ENCODE results near the gene CCDC82.

The CCDC82 gene

DNA sequence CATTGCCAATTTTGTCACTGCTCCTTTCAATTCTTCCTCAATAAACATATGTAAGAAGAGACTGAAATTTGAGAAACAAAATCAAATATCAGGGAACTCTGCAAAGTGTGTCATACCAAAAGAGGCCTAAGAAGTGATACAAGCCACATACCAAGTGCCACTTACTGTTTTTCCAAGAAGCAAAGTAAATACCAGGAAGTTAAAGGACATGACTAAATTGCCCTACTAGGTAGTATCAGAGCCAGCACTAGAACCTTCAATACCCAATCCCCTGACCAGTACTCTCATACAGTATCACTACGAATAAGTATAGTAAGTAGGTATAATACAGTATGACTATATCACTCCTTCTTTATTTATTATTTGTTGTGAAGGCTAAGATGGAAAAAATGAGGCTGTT, 60.3 kb downstream of the CCDC82 start:
- DNase-seq (ENCODE audit: low read depth in 3 of 3), result no peak

DNA sequence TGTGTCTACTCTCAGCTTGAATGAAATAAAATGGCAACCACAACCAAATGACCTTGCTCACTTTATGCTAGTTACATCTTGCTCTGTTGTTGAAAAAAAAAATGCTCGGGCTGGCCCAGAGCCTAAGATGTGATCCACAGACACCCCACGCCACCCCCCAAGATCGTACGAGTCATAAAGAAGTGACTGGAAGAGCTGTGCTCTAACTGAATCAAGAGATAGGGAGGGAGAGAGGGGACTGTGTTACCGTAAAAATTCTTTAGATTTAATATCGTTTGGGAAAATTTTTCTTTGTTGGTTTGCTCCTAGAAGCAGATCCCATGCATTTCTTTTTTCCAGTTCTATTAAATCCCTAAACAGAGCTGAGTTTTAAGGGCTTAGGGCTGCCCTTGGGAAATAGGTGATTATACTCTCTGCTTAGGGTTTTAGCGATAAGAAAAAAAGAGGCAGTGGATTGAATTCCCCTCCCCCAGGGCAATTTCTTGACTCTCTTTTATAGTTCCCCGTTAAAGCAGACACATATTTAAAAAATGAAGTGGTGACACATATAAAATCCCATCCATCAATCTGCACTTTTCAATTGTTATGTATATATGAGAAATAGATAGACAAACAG, 61.2 kb downstream of the CCDC82 start:
- DNase-seq (ENCODE audit: low read depth in 3 of 3), result no peak

DNA sequence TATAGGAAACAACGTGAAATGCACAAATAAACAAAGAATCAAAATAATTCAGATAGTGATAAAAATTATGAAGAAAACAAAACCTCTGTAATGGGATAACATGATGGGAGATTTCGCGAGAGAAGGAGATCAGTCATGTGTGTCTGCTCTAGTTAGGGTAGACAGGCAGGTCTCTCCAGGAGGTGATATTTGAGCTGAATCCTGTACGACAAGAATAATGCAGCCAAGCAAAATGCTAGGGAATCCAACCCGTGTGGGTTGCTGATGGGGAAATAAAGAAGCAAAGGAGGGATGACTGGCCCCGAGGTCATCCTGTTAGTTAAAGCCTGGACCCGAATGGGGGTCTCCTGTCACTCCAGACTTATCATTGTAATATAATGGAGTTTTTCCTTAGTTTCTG, 62.8 kb downstream of the CCDC82 start:
- DNase-seq (ENCODE audit: low read depth in 3 of 3), result no peak

DNA sequence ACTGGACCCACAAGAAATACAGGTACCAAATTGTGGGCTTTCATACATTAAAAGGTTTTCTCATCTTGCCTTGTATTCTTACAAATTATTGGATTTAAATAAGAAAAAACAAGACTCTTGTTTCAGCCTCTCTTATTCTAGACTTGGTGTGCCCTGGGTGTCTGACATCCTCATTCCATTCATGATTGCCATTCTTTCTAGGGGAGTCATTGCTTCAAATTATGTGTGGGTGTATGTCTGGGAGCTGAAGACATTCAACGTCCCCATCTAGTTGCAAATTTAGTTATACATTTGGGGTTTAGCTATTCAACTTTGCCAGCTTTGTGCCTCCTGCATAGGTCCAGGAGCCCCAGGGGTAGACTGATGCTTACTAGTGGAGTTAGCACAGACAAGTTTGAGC, 64.8 kb downstream of the CCDC82 start:
- DNase-seq (ENCODE audit: low read depth in 3 of 3), result no peak

DNA sequence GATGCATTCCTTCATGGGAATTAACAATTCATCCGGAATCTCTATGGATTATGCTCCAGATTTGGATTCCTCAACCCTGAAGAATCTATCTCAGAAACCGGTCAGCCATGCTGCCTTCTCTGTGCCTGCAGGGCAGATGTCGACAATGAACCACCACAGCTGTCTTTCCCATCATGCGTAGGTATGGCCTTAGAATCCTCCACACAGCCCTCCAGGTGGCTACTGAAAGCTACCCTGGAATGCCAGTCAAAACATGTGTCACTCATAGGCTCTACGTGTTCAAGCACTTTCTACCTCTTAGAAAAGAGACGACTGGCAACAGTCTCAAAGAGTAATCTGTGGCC, 66.1 kb downstream of the CCDC82 start:
- DNase-seq (ENCODE audit: low read depth in 3 of 3), result no peak

DNA sequence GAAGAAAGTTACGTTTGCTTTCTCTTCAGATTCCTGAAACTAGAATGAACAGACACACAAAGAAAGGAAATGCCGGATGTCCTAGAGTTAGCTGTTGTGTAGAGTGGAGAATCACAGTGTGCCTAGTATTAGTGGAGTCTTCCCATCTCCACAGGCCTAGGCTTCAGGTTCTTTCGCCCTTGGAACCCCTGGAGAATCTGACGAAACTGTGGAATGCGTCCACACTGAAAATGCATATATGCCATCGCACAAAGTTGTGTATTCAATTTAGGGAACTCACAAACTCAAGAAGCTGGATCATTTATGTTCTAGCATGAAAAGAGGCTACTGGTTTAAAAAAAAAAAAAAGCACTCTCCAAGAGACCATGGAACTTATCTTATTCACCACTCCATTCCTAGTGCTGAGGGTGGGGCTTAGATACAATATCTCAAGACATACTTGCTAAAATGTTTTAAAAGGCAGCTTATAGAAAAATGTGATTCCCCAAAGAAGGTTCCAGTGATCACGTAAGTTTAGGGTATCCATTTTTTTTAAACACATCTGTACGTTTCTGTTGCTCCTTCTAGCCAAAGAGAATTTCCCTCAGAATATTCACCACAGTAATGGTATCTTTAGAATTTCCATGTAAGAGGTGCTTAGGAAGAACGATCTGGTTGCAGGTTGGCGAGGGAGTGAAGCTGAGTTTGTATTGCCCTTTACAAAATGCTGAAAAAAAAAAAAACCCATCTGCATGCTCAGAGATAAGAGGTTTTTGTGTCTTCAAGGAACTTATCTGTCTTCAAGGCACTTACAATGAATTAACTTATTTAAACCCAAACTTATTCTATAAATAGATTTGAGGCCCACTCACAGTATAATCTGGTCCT, 66.7 kb downstream of the CCDC82 start:
- no peak for DNase-seq (ENCODE audit: low read depth in 3 of 3)

DNA sequence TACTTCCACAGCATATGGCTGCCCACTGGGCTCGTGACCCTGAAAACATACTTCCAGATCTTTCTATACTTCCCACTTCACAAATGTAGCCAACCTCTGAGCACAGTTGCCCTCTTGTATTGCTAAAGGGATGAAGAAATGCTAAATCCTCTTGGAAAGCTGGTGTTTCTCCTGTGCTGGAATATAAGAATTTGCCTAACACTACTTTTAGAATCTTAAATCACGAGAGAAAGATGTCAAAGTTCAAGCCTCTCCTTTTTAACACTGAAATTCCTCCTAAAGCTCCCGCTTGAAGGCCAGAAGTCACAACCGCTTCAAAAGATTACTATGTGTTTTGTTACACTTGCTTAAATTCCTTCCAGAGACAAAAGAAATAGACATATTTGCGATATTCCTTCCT, 68.6 kb downstream of the CCDC82 start:
- DNase-seq (ENCODE audit: low read depth in 3 of 3), result no peak

DNA sequence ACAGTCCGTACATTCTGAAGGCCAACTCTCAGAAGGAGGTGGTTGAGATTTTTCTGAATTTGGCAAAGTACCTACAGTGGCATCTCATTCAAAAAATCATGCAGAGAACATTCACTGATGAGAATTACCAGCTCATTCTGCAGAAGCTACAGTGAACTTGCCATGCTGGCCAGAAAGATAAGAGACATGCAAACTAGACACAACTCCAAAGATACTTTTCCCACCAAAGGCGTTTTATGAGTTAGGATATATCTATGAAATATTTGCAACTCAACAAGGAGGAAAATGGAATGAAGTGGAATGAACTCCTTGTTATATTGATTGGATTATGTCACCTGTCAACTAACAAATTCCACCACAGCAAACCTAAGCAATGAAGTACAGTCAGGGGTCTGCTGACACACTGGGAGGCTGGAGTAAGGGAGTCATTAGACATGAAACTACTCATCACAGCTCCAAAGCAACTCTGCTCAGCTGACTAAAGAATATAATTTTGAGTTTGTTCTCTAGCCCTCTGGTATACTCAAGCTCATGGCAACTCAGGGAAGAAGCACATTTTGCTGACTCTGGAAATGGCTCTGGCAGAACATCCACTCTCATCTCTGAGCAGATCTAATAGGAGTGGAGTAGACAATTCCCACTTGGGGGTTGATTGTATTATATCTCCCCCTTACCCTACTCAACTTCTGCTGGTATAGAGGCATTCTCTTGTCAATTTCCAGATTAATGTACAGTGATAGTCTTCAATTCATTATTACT, 69.6 kb downstream of the CCDC82 start:
- DNase-seq (ENCODE audit: low read depth in 3 of 3), result no peak

DNA sequence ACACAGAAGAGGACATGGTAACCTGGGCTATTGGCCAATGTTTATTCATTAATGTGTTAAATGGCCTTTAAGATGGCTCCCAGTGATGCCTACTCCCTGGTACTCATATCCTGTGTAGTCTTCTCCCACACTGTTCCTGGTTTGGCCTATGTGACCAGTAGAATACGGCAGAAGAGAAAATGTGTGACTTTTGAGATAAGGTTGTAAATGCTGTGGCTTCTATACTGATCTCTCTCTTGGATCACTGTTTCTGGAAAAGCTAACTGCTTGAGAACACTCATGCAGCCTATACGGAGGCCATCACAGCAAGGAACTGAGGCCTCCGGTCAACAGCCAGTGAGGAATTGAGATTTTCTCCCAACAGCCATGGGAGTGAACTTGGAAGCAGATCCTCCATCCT, 70.9 kb downstream of the CCDC82 start:
- no peak for DNase-seq (ENCODE audit: low read depth in 3 of 3)

DNA sequence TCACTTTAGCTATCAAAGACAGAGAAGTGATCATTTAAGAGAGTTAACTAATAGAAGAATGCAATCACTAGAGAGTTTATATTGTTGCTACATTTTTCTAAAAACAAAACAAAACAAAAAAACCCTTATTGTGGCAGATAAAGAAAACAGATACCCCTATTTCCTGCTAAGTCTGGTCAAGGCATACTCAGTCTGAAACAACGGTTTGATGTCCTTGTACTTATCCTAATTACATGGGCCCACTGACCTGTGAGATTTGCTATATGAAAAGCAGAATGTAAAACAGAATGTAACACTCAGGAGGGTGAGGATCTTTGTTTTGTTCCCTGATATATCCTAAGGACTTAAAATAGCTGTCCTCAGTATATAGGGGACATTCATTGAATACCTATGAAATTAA, 71.3 kb downstream of the CCDC82 start:
- DNase-seq (ENCODE audit: low read depth in 3 of 3), result no peak

DNA sequence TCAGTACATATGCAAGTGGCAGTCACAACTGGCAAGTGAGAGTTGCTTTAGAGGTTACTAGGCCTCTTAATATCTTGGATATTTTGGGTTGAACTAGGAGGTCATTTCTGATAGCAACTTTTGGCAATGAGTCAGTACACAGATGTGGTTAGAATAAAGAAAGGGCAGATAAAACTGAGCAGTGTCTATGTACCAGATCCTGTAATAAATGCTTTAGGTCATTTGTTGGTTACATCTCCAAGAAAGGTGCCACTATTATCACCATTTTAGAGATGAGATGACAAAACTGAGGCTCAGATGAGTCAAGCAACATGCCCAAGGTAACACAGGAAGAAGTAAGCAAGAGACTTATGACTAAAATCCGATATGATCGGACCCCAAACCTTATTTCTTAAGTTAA, 71.7 kb downstream of the CCDC82 start:
- DNase-seq (ENCODE audit: low read depth in 3 of 3), result no peak

DNA sequence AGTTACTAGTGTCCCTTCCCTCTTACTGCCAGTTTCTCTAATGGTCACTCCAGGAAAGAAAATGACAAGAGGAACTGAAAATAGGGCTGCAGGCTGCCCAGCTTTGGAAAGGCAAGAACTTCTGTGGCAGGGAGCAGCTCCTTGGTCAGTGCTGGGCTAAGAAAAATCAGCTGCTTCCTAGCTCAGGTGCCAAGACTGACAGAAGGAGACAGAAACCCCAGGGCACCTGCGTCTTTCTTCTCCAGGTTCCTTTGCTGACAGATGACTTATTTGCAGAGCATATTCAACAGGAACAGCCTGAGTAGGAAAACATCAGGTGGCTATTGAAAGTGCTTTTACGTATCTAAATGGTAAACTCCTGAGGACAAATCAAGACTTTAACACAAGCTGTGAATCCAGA, 72.1 kb downstream of the CCDC82 start:
- no peak for DNase-seq (ENCODE audit: low read depth in 3 of 3)

DNA sequence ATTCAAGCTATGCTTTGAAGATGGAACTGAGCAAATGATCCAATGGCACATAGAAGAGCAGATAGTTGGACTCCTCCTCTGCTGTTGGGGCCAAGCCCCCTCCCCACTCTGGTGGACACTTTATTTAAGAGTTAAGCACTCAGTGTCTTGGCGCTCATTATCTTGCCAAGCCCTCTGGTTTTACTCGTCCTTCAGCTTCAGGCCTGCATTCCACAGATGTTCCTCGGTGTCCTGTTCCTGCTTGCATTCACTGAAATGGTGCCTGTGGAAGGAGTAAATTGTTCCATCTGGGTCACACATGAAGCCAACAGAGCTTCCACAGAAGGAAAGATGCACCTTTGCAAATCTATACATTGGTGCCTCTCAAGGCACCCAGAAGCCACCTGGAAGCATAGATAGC, 72.8 kb downstream of the CCDC82 start:
- DNase-seq (ENCODE audit: low read depth in 3 of 3), result no peak

DNA sequence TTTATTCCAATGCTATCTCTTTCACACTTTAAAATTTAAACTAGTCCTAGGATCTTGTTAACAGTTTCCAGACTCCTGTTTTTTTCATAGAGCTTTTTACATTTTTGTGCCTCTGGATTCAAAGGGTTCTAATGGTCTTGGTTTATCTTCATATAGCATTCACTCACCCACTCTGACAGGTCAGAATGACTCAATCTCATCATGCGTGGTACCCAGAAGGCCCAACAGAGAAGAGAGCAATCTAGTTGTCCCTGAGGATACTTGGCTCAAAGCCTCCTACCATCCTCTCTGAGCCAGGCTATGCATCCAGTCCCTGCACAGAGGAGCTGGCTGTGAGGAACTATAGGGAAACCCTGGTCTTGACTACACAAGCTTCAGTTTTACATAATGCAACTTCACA, 74.2 kb downstream of the CCDC82 start:
- DNase-seq (ENCODE audit: low read depth in 3 of 3), result no peak

DNA sequence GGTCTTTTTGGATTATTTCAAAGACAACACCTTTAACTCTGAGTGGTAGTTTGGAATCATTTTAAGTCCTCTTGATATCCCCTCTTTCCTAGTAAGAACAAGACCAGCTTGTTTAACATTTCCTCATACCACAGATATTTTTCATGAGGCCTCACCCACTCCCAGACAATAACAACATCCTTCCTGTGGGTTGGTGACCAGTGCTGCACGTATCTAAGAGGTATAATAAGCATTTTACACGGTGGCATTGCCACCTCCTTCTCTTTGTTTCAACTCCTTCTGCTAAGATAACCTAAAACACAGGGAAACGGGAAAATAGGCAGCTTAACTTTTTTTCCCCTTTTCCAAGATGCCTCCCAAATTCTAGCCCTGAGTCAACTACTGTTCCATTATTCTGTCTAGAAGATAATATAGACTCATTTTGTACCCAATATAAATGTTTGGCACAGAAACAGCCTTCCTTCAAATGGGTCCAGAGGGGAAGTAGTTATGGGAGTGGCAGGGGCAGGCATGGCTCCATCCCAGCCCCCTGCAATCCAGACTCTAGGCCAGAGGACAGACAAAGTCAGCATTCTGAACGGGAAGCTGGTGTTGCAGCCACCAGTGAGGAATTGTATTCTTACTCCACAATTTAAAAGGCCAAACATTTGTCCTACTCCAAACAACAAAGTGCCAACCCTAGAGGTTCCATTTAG, 75.2 kb downstream of the CCDC82 start:
- DNase-seq (ENCODE audit: low read depth in 3 of 3), result no peak

DNA sequence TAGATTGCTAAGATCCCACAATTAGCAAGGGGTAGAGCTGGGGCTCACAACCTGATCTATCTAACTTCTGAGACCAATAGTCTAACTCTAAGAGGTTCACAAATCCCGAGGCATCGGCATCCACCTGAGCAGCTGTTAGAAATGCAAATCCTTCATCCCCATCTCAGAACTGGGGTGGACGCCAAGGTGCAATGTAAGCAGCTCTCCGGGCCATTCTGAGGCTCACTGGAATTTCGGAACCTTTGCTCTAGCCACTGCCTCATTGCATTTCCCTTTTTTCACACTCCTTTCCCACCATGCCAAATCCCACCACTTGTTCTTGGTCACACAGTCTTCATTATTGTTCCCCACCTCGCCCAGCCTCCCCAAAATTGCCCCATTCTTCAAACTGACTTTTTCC, 76.5 kb downstream of the CCDC82 start:
- no peak for DNase-seq (ENCODE audit: low read depth in 3 of 3)

DNA sequence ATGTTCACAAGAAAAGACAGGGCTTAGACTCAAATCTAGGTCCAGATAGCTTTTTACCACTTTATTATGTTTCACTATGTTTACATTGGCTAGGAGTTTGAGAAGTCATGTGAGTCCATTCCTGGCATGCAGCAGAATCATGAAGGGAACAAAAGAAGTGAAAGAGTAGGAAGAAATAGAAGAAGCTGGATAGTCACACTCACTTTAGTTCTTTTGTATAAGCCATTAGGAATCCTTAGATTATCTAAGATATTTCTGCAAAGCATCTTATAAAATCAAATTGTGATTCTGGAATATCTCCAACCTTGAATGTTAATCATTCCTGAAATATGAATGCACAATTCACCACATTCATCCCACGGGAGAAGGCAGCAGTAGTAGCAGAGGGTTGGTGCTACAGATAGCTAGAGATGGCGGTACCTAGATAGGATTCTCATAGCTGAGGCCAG, 78.6 kb downstream of the CCDC82 start:
- DNase-seq (ENCODE audit: low read depth in 3 of 3), result no peak

DNA sequence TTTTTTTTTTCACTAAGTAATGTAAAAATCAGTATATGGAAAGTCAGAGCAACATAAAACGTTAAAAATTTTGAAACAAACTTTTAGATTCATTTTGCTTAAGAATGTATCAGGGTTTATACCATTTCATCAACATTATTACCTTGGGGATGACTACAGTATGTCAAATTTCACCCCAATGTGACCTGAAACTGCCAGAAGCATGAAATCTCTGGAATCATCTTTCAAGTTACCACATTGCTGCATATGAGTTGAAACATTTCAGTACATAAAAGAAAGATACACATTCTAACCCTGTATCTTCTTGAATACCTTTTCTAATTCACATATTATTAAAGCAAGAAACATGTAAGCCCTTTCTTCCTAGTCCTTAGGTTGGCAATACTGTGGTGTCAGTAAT, 79.5 kb downstream of the CCDC82 start:
- no peak for DNase-seq (ENCODE audit: low read depth in 3 of 3)

DNA sequence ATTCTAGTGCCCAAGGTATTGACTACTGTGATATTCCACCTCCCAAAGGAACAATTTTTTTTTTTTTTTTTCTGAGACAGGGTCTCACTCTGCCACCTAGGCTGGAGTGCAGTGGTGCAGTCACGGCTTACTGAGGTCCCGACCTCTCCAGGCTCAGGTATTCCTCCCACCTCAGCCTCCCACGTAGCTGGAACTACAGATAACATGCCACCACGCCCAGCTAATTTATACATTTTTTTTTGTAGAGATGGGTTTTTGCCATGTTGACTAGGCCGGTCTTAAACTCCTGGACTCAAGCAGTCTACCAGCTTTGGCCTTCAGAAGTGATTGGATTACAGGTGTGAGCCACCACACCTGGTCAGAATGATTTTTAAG, 80.1 kb downstream of the CCDC82 start:
- DNase-seq (ENCODE audit: low read depth in 3 of 3), result no peak

DNA sequence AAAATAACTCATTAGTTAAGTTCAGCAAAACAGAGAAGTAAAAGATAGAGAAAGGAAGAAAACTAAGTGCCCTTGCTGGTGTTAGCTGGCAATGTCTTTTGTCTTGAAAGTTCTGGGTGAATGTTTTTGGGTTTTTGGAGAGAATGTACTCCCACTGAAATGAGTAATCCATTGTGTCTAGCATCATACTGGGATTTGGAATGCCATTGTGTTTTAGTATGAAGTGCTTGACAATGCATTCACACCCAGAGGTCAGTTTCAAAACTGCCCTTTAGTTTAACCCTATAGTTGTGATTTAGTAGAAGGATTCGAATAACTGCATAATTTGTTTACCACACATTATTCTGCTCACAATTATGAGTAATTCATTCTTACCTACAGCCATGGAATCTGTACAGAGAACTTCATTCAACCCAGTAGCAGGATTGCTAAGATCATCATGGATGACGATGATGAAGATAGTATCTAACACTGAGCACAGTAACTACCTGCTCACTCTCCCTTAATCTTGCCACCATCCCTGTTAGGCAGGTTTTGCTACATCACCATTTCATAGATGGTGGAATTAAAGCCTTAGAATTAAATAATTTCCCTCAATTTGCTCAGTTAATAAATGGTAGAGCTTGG, 80.6 kb downstream of the CCDC82 start:
- no peak for DNase-seq (ENCODE audit: low read depth in 3 of 3)

DNA sequence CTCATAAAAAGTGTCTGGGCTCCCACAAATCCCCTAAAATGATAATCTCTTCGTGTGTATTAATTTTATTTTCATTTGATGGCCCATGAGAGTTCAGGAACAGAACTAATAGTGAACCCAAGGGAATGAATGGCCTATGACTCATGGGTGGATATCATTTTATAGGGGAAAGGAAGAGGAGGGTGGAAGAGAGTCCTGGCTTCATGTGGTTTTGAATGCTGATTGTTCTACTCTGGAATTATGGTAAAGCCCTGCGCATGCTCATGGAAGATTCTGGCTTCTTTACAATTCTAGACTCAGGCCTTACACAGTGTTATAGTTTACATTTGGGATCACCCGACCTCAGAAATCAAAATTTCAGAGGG, 82.0 kb downstream of the CCDC82 start:
- no peak for DNase-seq (ENCODE audit: low read depth in 3 of 3)

Data from stimulated activated CD4-positive, alpha-beta T cell treated with anti-CD3 and anti-CD28 coated beads, TNF-alpha, amount 100 ng/mL, for 48 hours (primary cell).